GM12874 (cell line): ENCODE results near the gene CCNT2.

Source experiments
- CTCF ChIP-seq: IDR thresholded peaks from 2 replicates; pipeline ENCODE4 v1.5.1; 2011; ENCODE audit warnings: low read depth, mild to moderate bottlenecking, control low read depth, low read length, moderate library complexity; ENCODE audit not compliant: insufficient read depth

The CCNT2 gene

GRCh38 chr2:134918526-134919340, at the start of gene CCNT2:
CCNT2 (plus strand) TSS chr2:134918822; CDS start chr2:134918855, 33 bp downstream.
- TF ChIP-seq CTCF, result no peak

- no peak for TF ChIP-seq CTCF
Measured at GRCh38 chr2:134869946-134870736, 48.5 kb upstream of the CCNT2 start.

GRCh38 chr2:134873152-134873551, 45.5 kb upstream of the CCNT2 start:
- TF ChIP-seq CTCF, result no peak

- TF ChIP-seq CTCF, result no peak
Measured at GRCh38 chr2:134875309-134875708, 43.3 kb upstream of the CCNT2 start.

GRCh38 chr2:134882773-134883172, 35.8 kb upstream of the CCNT2 start:
- TF ChIP-seq CTCF, result no peak

- no peak for TF ChIP-seq CTCF
Measured at GRCh38 chr2:134883552-134884293, 34.9 kb upstream of the CCNT2 start.

GRCh38 chr2:134884435-134884834, 34.2 kb upstream of the CCNT2 start:
- no peak for TF ChIP-seq CTCF
